ENCODE results near the gene MOB3A. TPM values are rescaled to one million over a fixed set of nuclear protein-coding genes. Genes with fewer than 3 reads are reported as not detected.

The MOB3A gene
- total and polyA plus RNA-seq, 2 of the 13 experiments (the other 11 are each of a cell fraction or from before 2014, with no cell fraction given): 3.5 to 17.8 TPM

GRCh38 chr19:2064788-2065524 lies 31.2 kb downstream of the MOB3A start (continued):
- TF ChIP-seq, protein P1, sequence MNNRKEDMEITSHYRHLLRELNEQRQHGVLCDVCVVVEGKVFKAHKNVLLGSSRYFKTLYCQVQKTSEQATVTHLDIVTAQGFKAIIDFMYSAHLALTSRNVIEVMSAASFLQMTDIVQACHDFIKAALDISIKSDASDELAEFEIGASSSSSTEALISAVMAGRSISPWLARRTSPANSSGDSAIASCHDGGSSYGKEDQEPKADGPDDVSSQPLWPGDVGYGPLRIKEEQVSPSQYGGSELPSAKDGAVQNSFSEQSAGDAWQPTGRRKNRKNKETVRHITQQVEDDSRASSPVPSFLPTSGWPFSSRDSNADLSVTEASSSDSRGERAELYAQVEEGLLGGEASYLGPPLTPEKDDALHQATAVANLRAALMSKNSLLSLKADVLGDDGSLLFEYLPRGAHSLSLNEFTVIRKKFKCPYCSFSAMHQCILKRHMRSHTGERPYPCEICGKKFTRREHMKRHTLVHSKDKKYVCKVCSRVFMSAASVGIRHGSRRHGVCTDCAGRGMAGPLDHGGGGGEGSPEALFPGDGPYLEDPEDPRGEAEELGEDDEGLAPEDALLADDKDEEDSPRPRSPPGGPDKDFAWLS (CRISPR knock-in tag; IDR thresholded peaks at IDR 0.05; ENCODE audit: borderline replicate concordance): no peak
- no peak for TF ChIP-seq MAFF (IDR thresholded peaks at IDR 0.05; ENCODE audit: low read depth, low read length)
- no peak for TF ChIP-seq CREM (IDR thresholded peaks at IDR 0.05)
- no peak for TF ChIP-seq CREM (CRISPR knock-in tag; IDR thresholded peaks at IDR 0.05)
- TF ChIP-seq ZNF431 (CRISPR knock-in tag; IDR thresholded peaks at IDR 0.05; ENCODE audit: borderline replicate concordance, low read depth): peak; percentile 78; the same call in 1 of the 2 replicates
- TF ChIP-seq DBP (CRISPR knock-in tag; IDR thresholded peaks at IDR 0.05; ENCODE audit: not compliant biosample characterization): no peak
- TF ChIP-seq, protein P2, sequence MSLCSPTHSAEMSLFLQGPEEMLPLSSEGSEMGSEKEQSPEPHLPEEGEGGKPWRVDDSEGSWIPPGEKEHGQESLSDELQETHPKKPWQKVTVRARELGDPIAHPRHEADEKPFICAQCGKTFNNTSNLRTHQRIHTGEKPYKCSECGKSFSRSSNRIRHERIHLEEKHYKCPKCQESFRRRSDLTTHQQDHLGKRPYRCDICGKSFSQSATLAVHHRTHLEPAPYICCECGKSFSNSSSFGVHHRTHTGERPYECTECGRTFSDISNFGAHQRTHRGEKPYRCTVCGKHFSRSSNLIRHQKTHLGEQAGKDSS (CRISPR knock-in tag; IDR thresholded peaks at IDR 0.05; ENCODE audit: borderline replicate concordance, low read depth): 0 out of 2 replicates have a peak, but pooled peaks have one; percentile 29
- no peak for TF ChIP-seq ZNF790 (CRISPR knock-in tag; IDR thresholded peaks at IDR 0.05; ENCODE audit: borderline replicate concordance)
- TF ChIP-seq PTBP1 (IDR thresholded peaks at IDR 0.05; ENCODE audit: low read depth, low read length, poor library complexity, severe bottlenecking): no peak
- TF ChIP-seq NAIF1 (CRISPR knock-in tag; IDR thresholded peaks at IDR 0.05; ENCODE audit: borderline replicate concordance): no peak
- no peak; the same call in 1 of the 2 replicates for TF ChIP-seq ERF (CRISPR knock-in tag; IDR thresholded peaks at IDR 0.05)
- no peak for TF ChIP-seq ZSCAN12 (CRISPR knock-in tag; IDR thresholded peaks at IDR 0.05)
- no peak for TF ChIP-seq ZNF224 (CRISPR knock-in tag; IDR thresholded peaks at IDR 0.05)
- no peak for TF ChIP-seq ZNF282 (IDR thresholded peaks at IDR 0.05; ENCODE audit: partially characterized antibody)
- TF ChIP-seq POLR2A (IDR thresholded peaks at IDR 0.05; ENCODE audit: insufficient read depth in 1 of 2, low read depth in 2 of 2, low read length in 2 of 2): 0 out of 4 replicates have a peak, but pooled peaks of 1 of the 2 experiments have one; percentile 32
- no peak for TF ChIP-seq ZNF18 (CRISPR knock-in tag; IDR thresholded peaks at IDR 0.05; ENCODE audit: insufficient replicate concordance)

All from HepG2 (cell line).